Measurements from ENCODE around the gene HSP90AB1. TPM values are rescaled to one million over a fixed set of nuclear protein-coding genes. Genes with fewer than 3 reads are reported as not detected.

HSP90AB1 gene
- total and polyA plus RNA-seq, 9 of the 15 experiments (the other 6 are each of a cell fraction or from before 2014, with no cell fraction given) = 1,780 to 3,358 (median 2,262) TPM

DNA sequence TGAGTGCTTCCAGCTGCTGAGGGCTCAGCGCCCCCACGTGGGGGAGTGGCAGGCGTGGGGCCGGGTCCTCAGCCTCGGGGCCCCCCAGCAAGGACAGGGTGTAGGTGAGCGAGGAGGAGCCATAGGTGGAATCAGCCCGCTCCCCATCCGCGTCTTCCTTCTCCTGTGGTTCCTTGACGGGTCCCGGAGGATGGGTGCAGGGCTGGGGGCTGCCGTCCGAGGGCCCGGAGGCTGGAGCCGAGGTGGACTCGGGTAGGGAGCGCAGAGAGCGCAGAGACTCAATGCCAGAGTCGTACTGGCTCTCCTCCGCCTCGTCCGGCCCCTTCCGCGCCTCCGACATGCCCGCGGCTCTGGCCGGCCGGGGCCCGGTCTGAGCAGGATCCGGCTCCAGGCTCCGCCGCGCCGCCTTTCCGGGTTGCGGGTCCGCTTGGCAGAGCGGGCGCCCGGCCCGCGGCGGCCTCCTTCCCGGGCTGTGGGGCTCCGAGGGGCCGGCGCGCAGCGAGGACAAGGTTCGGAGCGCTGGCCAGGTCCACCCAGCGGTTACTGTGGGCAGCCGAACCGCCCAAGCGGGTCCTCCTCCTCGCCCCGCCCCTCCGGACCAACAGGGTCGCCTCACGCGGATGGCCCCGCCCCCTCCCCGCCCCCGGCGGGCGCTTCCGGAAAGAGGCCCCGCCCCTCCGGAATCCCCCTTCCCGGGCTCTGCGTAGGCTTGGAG is 18.3 kb downstream of the HSP90AB1 start, which contains the start of gene NFKBIE (continued):
- TF ChIP-seq RHOXF2B (CRISPR knock-in tag; conservative IDR thresholded peaks at IDR 0.05) = no peak
- TF ChIP-seq DMBX1 (CRISPR knock-in tag; IDR thresholded peaks at IDR 0.05; ENCODE audit: borderline replicate concordance) = no peak
- no peak for TF ChIP-seq ZNF79 (CRISPR knock-in tag; IDR thresholded peaks at IDR 0.05; ENCODE audit: low read depth)
- TF ChIP-seq CBFA2T2 (conservative IDR thresholded peaks at IDR 0.05) = no peak
- TF ChIP-seq PCBP1 (IDR thresholded peaks at IDR 0.05; ENCODE audit: low read depth, low read length, poor library complexity, severe bottlenecking) = peak; percentile 35
- TF ChIP-seq, protein P1, sequence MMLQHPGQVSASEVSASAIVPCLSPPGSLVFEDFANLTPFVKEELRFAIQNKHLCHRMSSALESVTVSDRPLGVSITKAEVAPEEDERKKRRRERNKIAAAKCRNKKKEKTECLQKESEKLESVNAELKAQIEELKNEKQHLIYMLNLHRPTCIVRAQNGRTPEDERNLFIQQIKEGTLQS (IDR thresholded peaks at IDR 0.05) = no peak
- TF ChIP-seq, protein P1 (CRISPR knock-in tag; conservative IDR thresholded peaks at IDR 0.05) = no peak
- TF ChIP-seq ZNF124 (CRISPR knock-in tag; IDR thresholded peaks at IDR 0.05) = no peak
- no peak for TF ChIP-seq ZNF668 (CRISPR knock-in tag; IDR thresholded peaks at IDR 0.05)
- TF ChIP-seq GABPB1 (CRISPR knock-in tag; IDR thresholded peaks at IDR 0.05) = peak; percentile 78
- no peak for TF ChIP-seq ZNF785 (CRISPR knock-in tag; IDR thresholded peaks at IDR 0.05)
- TF ChIP-seq GABPB2 (CRISPR knock-in tag; conservative IDR thresholded peaks at IDR 0.05) = no peak
- TF ChIP-seq PHTF2 (CRISPR knock-in tag; IDR thresholded peaks at IDR 0.05) = no peak; the same call in 1 of the 2 replicates
- no peak for TF ChIP-seq HDGF (IDR thresholded peaks at IDR 0.05)
- TF ChIP-seq MAZ (CRISPR knock-in tag; conservative IDR thresholded peaks at IDR 0.05 in 1 of 2, IDR thresholded peaks at IDR 0.05 in 1 of 2) = peak; percentile 69 to 75
- TF ChIP-seq NFIX (CRISPR knock-in tag; IDR thresholded peaks at IDR 0.05; ENCODE audit: low read depth) = no peak
- TF ChIP-seq ZNF586 (CRISPR knock-in tag; conservative IDR thresholded peaks at IDR 0.05) = no peak
- TF ChIP-seq MCM3 (IDR thresholded peaks at IDR 0.05) = no peak
- TF ChIP-seq, protein P2, sequence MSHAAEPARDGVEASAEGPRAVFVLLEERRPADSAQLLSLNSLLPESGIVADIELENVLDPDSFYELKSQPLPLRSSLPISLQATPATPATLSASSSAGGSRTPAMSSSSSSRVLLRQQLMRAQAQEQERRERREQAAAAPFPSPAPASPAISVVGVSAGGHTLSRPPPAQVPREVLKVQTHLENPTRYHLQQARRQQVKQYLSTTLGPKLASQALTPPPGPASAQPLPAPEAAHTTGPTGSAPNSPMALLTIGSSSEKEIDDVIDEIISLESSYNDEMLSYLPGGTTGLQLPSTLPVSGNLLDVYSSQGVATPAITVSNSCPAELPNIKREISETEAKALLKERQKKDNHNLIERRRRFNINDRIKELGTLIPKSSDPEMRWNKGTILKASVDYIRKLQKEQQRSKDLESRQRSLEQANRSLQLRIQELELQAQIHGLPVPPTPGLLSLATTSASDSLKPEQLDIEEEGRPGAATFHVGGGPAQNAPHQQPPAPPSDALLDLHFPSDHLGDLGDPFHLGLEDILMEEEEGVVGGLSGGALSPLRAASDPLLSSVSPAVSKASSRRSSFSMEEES (CRISPR knock-in tag; IDR thresholded peaks at IDR 0.05) = no peak
- no peak for TF ChIP-seq SIRT6 (IDR thresholded peaks at IDR 0.05; ENCODE audit: low read depth, low read length)
- peak; percentile 84 for TF ChIP-seq RBFOX2 (IDR thresholded peaks at IDR 0.05; ENCODE audit: low read depth, low read length)
- no peak for TF ChIP-seq EP300 (IDR thresholded peaks at IDR 0.05; ENCODE audit: low read length)
- no peak for TF ChIP-seq HMG20B (CRISPR knock-in tag; IDR thresholded peaks at IDR 0.05)
- no peak for TF ChIP-seq POLR3G (IDR thresholded peaks at IDR 0.05; ENCODE audit: extremely low read depth, insufficient read length, insufficient replicate concordance)
- no peak for TF ChIP-seq IFI16 (CRISPR knock-in tag; IDR thresholded peaks at IDR 0.05)
- TF ChIP-seq BCL6 (CRISPR knock-in tag; IDR thresholded peaks at IDR 0.05) = no peak
- TF ChIP-seq RBBP5 (IDR thresholded peaks at IDR 0.05; ENCODE audit: borderline replicate concordance, insufficient read depth, low read length, poor library complexity, severe bottlenecking) = peak; percentile 80
- TF ChIP-seq ZBTB17 (CRISPR knock-in tag; IDR thresholded peaks at IDR 0.05) = no peak
- TF ChIP-seq COPS2 (conservative IDR thresholded peaks at IDR 0.05) = no peak
- 0 out of 2 replicates have a peak, but pooled peaks have one; percentile 16 for TF ChIP-seq GATAD2A (IDR thresholded peaks at IDR 0.05)
- TF ChIP-seq ZNF140 (CRISPR knock-in tag; IDR thresholded peaks at IDR 0.05) = no peak

Measured in K562 (cell line).